Cerebellar nuclear complex (tissue), 1 donor: Measurements from ENCODE around the gene SLC30A10.
"Not testable (repeated sequence)": the region's sequence is repeated elsewhere in the genome, so short reads cannot be mapped to it uniquely, and the experiment has no call there.

Experiments
- DNase-seq, 2 experiments: peaks; one replicate each; lab custom pipeline; 2025; lab: John Stamatoyannopoulos, UW

SLC30A10 gene

DNA sequence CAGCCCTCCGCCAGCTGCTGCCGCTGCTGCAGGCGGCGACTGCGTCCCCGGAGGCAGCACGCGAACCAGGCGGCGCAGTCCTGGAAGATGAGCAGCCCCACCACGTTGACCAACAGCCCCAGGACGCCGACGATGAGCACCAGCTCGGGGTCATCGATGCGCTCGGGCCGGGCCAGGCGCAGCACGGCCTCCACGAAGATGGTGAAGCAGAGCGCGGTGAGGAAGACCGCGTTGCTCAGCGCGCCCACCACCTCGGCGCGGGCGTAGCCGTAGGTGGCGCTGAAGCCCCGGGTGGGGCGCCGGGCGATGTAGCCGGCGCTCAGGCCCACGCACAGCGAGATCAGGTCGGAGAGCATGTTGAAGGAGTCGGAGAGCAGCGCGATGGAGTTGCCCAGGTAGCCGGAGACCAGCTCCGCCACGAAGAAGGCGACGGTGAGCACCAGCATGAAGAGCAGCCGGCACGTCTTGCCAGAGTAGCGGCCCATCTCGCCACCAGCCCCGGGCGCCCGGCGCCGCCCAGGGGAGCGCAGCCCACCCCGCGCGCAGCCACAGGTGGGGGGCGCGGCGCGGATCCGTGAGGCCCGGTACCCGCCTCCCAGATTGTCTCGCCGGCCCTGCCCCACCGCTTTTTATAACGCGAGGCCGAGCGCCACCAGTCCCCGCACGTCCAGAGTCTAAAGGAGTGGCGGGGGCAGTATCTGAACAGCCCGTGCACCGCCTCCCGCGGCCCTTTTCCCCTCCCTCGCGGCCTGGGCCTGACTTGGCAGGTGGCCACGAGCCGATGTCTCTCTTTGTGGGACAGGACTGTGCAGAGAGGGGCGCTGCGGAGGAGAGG, at the start of gene SLC30A10:
Gene SLC30A10, minus strand, starts transcription at position 602 of the 835 bp plus-strand sequence. Its CDS starts 117 bp downstream, at position 485.
- no peak for DNase-seq

DNA sequence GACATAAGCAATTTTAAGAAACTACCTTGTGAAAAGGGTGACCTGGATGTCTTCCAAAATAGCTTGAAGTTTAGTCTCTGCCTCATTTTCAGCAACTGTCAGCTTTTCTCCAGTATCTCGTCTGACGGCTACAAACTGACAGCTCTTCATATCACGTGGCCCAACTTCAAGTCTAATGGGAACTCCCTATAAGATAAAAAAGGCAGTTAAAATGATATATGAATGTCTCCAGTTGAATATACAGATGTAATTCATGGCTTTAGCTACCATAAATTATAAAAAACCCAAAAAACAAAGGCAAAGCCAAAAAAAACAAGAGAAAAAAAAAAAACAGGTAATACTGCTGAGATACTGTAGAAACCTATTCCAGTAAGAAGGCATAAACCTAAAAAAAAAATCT, 44.9 kb upstream of the SLC30A10 start:
- no peak for DNase-seq

DNA sequence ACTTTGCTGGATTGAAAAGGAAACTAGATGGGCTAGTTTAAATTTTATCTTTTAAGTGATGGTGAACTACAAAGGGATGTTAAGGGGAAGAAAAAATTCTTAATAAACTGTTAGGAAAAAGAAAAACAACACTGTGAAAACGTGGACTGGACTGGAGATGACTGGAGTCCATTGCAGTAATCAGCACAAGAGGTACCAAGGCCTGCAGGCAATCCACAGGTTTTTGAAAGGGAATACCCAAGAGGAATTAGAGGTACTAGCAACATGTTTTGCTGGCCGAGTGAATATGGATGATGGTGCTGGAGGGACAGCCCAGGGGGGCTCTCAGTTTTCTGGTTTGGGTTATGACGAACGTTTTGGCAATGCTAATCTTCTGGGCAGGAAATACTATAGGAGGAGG, 39.0 kb upstream of the SLC30A10 start:
- no peak for DNase-seq

DNA sequence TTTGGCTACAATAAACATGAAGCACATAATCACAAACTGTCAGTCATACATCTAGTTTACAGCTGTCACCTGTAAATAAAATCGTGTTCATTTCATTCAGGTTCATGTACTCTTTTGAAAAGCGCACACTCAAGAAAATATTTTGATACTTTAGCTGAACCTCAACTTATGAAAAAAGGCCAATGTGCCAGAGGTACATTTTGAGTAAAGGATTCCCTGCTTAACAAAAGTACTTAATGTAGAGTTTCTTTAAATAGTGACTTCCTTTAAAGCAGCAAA, 37.7 kb upstream of the SLC30A10 start:
- DNase-seq: no peak

DNA sequence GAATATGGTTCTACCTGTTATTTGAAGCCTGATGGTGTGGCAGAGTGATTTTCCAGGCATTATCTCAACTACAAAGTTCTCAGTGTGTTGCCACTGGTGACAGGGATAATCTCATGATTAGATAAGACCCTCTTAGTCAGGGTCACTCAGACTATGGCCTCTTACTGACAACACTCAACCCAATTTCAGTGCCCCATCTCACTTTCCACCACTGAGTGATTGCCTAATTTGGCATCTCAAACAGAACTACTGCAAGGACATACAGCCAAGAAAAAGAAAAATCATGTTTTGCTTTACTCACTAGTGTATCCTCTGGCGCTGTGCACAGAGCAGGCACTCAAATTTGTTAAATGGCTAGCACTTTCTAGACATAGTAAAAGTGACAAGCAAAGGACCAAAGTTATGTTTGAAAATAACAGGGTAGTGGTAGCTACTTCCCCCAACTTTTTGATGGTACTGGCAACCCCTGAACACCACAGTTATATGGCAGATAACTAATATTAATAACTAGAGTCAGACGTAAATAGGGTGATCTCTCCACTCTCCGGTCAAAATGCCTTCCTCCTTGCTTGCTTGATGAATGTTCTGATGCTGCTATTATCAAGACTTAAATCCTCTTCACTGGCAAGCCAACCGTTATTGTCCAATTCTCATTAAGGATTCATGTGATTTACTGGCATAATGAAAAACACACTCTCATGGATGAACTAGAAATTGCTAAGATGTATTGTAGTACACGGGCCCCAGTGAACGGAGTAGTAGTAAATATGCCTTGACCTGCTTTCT, 37.1 kb upstream of the SLC30A10 start:
- no peak for DNase-seq

DNA sequence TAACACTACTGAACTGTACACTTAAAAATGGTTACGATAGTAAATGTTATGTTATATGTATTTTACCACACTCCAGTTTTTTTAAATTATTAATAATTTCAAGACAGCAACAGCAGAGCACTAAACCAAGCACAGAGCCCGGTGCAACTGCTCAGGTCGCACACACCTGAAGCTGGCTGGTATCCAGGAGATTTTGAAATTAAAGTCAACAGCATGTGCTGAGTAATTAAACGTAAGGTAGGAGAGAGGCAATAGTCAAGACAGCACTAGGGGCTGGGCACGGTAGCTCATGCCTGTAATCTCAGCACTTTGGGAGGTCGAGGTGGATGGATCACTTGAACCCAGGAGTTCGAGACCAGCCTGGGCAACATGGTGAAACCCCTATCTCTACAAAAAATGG, 35.1 kb upstream of the SLC30A10 start:
- DNase-seq: no peak

DNA sequence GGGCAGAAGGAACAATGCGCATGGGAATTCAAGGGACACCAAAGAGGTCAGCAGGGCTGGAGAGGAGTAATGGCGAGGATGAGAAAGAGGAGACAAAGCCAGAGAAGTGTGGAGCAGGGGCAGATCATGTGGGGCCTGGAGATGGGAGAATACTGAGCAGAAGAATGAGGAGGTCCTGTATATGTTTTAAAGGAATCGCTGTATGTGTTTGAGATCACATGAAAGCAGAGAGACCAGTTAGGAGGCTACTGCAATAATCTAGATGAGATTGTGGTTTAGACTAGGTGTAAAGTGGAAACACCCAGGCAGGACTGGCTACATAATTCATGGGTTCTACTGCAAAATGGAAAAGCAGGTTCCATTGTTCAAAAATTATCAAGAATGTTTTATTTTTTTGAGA, 33.3 kb upstream of the SLC30A10 start:
- no peak for DNase-seq

DNA sequence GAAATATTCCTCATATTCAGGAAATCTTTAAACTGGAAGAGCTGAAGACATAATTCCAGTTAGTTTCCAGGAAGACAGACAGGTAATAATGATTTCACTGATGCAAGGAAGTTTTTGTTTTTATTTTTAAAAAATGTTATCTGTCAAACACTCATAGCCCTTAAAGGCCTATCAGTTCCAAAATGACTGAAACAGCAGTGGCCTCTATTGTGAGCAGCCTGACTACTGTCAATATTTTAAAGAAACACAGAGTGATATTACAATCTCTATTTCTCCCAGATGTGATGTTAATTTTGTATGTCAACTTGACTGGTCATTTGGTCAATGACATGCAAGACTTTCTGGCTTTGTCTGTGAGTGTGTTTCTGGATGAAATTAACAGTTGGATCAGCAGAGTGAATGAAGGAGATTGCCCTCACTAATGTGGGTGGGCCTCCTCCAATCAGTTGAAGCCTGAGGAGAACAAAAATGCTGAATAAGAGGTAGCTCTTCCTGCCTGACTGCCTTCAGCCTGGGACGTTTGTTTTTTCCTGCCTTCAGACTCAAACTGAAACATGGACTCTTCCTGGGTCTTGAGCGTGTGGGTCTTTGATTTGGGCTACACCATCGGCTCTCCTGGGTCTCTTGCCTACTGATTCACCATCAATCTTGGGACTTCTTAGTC, 31.3 kb upstream of the SLC30A10 start:
- no peak for DNase-seq

DNA sequence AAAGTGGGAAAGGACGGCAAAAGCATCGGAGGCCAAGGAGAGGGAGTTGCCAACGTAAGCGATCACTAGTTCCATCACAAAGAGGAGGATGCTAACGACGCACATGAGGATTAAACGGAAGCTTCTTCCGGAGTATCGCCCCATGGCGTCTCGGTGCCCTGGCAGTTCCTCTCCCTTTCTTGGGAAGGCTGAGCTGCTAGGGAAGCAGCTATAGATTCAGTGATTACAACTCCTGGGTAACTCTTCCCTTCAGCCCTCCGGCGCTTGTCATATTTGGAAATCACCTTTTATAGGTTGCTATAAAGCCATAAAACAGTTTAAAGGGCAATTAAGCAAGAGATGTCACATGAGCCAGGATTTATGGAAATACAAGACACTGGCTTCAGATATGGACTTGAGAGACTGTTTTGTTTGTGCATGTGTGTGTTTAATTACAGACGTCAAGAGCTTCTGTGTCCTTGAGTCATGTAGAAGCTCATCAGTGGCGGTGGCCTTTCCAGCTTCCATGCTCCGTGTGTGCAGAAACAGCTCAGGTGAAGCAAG, 30.6 kb upstream of the SLC30A10 start:
- no peak for DNase-seq

DNA sequence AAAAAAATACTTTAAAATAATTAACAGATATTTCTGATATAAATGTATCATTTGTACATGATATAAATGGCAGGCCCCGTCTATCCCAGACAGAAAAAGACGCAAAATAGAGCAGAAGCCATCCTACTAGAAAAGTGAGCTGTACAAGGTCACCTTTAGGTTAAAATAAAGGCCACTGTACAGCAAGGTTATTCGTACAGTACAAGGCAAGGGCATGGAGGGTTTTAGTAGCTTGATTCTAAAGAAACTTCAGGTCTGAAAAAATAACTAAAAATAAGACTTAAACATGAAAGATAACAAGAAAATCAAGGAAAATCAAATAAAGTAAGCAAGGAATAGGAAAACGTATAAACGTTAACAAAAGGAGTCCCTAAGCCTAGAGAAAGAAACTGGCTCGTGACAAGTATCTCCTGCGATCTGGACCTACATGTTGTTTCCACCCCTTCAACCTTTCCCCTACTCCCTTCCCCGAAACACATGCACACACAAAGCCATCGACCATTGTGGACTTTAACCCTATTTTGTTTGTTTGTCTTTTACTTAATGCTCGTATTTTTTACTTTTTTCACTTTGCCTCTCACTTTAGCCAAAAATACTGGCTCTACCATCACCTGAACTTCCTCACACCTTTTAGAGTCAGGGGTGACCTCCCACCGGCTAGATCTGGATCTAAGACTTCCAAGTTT, 26.5 kb upstream of the SLC30A10 start:
- no peak for DNase-seq

DNA sequence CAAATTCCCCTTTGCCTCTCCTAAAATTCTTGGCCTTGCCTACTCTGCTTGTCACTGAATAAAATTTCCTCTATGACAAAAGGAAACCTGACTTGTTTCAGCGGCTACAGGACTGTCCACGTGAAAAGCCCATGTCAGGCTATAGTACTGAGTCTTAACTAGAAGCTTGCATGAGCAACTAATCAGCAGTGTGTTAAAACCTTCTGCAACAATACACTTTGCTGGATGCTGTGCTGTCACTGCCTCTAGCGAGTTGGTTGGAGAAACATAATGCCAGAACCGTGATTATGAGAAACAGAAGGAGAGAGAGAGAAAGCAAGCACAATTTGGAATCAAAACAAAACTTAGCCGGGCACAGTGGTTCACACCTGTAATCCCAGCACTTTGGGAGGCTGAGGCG, 25.7 kb upstream of the SLC30A10 start:
- no peak for DNase-seq

DNA sequence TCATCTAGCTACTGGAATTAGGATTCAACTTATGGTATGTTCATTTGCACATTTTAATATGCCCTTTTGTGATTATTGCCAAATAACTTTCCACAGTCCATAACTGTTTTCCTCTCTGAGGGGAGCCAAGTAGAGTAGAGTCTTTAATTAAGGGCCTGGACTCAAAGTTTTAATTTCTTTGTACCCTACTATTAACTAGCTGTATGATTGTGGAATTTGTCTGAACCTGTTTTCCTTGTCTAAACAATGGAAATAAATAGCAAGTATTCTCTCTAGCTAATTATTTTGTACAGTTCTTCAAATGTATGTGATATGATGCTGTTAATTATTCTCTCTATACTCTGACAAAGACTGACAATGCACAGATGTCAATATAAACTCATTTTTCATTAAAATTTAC, 24.0 kb upstream of the SLC30A10 start:
- DNase-seq: no peak

DNA sequence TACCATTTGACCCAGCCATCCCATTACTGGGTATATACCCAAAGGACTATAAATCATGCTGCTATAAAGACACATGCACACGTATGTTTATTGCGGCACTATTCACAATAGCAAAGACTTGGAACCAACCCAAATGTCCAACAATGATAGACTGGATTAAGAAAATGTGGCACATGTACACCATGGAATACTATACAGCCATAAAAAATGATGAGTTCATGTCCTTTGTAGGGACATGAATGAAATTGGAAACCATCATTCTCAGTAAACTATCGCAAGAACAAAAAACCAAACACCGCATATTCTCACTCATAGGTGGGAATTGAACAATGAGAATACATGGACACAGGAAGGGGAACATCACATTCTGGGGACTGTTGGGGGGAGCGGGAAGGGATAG, 20.9 kb upstream of the SLC30A10 start:
- DNase-seq: not testable (repeated sequence)

DNA sequence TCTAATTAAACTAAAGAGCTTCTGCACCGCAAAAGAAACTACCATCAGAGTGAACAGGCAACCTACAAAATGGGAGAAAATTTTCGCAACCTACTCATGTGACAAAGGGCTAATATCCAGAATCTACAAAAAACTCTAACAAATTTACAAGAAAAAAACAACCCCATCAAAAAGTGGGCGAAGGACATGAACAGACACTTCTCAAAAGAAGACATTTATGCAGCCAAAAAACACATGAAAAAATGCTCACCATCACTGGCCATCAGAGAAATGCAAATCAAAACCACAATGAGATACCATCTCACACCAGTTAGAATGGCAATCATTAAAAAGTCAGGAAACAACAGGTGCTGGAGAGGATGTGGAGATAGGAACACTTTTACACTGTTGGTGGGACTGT, 20.4 kb upstream of the SLC30A10 start:
- not testable (repeated sequence) for DNase-seq

DNA sequence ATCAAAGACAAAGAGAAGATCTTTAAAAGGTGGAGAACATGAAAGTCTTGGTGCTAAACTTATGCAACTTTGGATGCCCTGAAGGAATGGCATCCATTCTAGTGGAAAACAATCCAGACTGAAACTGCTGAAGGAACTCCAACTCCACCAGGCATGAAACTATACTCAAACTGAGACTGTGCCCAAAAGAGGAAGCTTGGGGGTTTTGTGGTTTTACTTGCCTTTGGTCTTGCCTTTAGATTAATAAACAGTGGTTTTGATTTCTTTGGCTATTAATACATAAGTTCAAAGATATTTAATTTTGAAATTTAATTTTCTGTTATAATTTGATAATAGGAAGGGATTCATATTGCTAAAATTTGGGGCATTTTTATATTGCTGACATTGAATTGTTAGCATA, 17.4 kb upstream of the SLC30A10 start:
- DNase-seq: no peak

DNA sequence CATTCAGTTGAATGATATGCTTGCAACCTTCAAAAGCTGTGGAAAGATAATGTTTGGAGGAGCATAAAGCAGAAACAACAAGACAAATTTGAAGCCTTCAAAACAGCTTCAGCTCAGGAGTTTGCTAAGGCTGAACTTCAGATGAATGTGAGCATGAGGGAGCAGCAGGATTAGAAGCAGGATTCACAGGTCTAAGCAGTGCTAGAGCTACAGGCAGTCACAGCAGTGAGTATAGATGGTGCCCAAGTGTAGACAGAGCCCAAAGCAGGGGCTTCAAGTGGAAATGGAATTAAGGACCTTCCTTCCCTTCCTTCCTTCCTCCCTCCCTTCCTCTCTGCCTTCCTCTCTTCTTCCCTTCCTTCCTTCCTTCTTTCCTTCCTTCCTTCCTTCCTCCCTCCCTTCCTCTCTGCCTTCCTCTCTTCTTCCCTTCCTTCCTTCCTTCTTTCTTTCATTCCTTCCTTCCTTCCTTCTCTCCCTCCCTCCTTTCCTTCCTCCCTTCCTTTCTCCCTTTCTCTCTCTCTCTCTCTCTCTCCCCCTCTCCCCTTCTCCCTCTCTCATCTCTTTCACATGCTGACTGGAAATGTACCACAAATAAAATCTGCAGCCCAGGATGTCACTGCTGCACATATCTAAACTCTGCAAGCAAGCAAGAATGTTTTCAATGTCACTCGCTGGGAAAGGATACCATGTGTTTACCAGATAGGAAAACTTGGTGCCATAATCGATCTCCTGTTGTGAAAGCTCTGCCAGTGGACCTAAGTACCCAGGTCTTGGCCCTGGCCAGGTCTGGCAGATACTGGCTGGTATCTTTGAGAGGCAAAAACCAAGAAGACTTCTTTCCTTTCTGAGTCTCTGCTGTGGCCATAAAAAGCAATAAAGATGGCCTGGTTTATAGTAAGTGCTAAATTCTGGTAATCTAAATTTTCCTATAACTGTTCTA, 13.1 kb upstream of the SLC30A10 start:
- DNase-seq: no peak

DNA sequence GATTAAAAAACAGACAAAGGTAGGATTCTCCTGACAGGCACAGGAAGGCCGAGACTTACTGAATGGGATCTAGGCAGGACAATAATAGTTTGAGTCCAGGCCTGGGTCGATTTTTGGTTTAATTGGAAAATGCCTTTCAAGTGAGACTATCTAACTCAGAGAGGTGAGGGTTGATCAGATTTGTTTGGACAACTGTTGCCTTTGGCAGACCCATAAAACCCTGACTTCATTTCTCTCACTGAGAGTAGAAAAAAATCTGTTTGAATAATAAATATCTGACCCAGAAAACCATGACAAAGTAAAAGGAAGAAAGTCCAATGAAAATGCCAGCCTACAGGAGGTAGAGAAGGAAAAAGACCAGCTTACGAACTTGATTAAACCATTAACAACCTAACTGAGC, 12.3 kb upstream of the SLC30A10 start:
- DNase-seq: no peak

DNA sequence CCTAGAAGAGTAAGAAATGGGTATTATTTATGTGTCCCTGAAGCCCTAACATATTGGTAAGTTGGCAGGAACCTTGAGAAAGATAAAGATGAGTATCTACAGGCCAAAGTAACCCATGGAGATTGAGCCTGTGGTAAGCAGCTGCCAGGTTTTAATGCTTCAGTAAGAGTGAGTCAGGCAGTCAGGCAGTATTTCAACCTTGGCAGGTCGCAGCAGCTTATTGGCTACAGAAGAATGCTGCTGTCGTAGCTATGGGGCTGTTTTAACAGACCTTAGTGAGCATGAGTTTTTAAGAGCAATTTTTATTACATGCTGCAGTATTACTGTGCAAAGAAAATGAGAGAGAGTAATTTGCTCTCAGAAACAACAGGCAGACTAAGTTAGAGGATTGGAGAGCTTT, 10.3 kb upstream of the SLC30A10 start:
- no peak for DNase-seq

DNA sequence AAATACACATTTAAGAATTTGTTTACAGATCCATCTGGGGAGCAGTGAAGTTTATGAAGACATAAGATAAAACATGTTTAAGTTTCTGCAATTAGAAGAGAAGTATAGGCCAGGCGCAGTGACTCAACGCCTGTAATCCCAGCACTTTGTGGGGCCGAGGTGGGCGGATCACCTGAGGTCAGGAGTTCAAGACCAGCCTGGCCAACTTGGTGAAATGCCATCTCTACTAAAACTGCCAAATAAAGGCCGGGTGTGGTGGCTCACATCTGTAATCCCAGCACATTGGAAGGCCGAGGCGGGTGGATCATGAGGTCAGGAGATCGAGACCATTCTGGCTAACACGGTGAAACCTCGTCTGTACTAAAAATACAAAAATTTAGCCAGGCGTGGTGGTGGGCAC, 5.4 kb upstream of the SLC30A10 start:
- DNase-seq: not testable (repeated sequence)

DNA sequence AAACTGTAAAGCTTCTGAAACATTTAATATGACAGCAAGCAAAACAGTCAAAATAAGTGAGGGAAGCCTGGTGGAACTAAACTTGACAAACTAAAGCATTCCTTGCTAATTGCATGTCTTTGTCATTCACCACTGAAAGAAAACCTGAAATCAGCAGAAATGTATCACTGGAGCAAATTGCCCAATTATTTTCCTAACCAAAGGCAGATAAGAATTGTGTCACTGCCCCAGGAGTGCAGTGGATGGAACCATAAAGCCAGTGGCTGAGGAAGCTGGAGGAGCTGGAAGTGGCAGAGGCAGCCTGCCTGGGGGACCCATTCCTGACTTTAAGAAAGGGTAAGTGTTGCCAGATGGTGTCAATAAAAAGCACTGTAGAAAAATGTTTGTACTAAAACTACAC, 2.7 kb upstream of the SLC30A10 start:
- no peak for DNase-seq

DNA sequence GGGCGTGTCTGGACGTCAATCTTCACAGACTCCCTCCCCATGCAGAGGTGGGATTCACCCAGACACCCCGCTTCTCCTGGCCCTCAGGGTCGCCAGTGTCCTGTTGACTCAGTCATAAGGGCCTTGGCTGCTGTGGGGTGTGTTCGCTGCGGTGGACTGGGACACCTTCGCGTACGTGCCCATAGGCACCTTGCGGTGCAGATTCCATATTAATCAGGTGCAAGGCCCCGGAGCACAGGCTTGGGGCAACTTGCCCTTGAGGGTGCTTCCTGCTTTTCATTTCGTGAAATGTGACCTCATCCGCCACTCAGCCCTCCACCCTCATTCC, 398 bp upstream of the SLC30A10 start:
- no peak for DNase-seq
